ENCODE measurements around the gene PLIN4. TPM values are rescaled to one million over a fixed set of nuclear protein-coding genes. Genes with fewer than 3 reads are reported as not detected.

PLIN4 gene
- total and polyA plus RNA-seq, 9 of the 15 experiments (the other 6 are each of a cell fraction or from before 2014, with no cell fraction given): 0.04 to 0.16 (median 0.07) TPM; not detected in 3

DNA sequence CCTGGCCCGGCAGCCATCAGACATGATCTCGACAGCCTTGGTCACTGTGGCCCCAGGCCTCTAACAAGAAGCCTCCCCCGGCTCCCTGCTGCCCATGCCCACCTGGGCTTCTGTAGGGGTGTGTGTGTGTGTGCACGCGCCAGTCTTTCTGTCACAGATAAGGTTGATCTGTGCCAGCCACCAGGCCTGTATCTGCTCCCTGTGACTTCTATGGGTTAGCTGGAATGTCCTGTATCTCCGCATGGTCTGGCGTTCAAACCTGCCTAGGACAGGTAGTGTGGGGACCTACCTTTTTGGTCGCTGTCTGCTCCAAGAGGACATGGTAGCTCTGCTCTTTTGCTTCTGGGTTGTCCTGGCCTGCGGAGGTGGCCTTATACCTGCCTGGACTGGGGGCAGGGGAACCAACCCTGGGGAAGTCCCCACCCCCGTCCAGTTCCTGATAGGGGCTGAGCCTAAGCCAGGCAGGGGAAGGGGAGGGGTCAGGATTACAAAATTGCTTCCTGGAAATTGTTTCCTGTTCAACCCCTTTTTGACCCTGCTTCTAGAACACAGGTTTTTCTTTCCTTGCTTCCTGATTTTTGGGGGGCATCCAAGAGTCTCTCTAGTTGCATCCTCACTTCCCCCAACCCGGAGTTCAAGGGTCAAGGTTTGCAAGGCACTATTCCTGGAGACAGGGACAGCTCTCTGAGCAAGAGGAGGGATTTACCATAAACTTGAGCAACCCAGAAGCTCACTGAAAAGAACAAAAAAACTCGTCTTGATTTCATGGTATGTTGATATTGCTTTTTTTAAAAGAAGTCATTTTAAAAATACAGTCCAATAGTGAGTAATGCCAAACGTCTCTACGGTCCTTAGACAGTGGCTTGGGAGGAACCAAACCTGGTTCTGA, 21.7 kb upstream of the PLIN4 start, which contains the start of gene LRG1:
Gene LRG1 (minus strand): TSS at position 344 of the 889 bp plus-strand sequence. CDS start 23 bp downstream, at position 321.
- ATAC-seq (peak; percentile 89), DNase-seq (ENCODE audit: extremely low read depth in 1 of 4, low spot score in 3 of 4) (peak; percentile 88 to 91 (median 90)), FAIRE-seq (peak; percentile 100)
- Histone ChIP-seq H3K4me1 (replicated peaks in 1 of 2; ENCODE audit: control insufficient read depth in 2 of 2, insufficient read depth in 2 of 2, low read length in 2 of 2) (peaks cover 14 to 50% of the 10 kb centered on the region in 2 experiments; a peak in 4 of 5 replicates), H3K9me3 (replicated peaks; ENCODE audit: control insufficient read depth, insufficient read depth, low read depth, low read length) (no peaks in the 10 kb centered on the region), H3K4me2 (ENCODE audit: insufficient read depth, low read length) (peak within 1 kb of the TSS; percentile 92), H3K36me3 (ENCODE audit: control insufficient read depth, insufficient read depth, low read length) (peaks cover 9% of the 10 kb centered on the region; the same call in 1 of the 3 replicates), H3K27ac (ENCODE audit: extremely low read depth, low read depth, low read length) (peak within 1 kb of the TSS; percentile 82), H4K20me1 (replicated peaks; ENCODE audit: control insufficient read depth, insufficient read depth, low read length) (no peaks in the 10 kb centered on the region), H3K4me3 (peak within 1 kb of the TSS; percentile 48), H3K27me3 (ENCODE audit: control insufficient read depth in 2 of 2, insufficient read depth in 2 of 2, low read length in 2 of 2) (no peaks in the 10 kb centered on the region), H2AFZ (ENCODE audit: low read depth, low read length) (peak within 1 kb of the TSS; percentile 94), H3K9me1 (ENCODE audit: control insufficient read depth, insufficient read depth, low read length) (no peaks in the 10 kb centered on the region), H3K9ac (ENCODE audit: insufficient read depth in 1 of 2, low read depth in 2 of 2, low read length in 2 of 2) (peak within 1 kb of the TSS; percentile 72 to 90), H3K79me2 (ENCODE audit: control insufficient read depth, insufficient read depth, low read length) (peaks cover 33% of the 10 kb centered on the region; the same call in 2 of the 3 replicates)
- POLR2A ChIA-PET: interaction anchor here (0.6 to 1.0 kb wide), 6 partner anchors 8 to 317 kb away, joined by 3 to 4 read pairs (median 3); partner anchors contain the start of genes CHAF1A and PLIN4
- WGBS (ENCODE audit: insufficient coverage, low coverage, missing lambda C conversion rate): 2% methylated on average over 13 of the region's 14 CpGs
- TSS peak; percentile 62 for BruUV-seq (replicated peaks)
- in situ Hi-C loops (cut with MboI) (no loop called here), intact Hi-C loops (cut with micrococcal nuclease) (no loop called here)
- CTCF ChIA-PET (ENCODE audit: low intra/inter-chr PET ratio): no interaction called here
- TF ChIP-seq MTF1 (CRISPR knock-in tag; IDR thresholded peaks at IDR 0.05; ENCODE audit: borderline replicate concordance) (no peak), ZNF583 (CRISPR knock-in tag; IDR thresholded peaks at IDR 0.05) (peak; percentile 5; the same call in 1 of the 2 replicates), EP400 (IDR thresholded peaks at IDR 0.05) (peak; percentile 60; the same call in 1 of the 2 replicates), POLR2G (IDR thresholded peaks at IDR 0.05; ENCODE audit: low read depth, low read length) (peak; percentile 52), SP1 (CRISPR knock-in tag; IDR thresholded peaks at IDR 0.05) (peak; percentile 58; the same call in 1 of the 2 replicates), KDM5B (IDR thresholded peaks at IDR 0.05; ENCODE audit: insufficient replicate concordance, low read depth, low read length) (peak; percentile 96), RBBP5 (IDR thresholded peaks at IDR 0.05; ENCODE audit: borderline replicate concordance, insufficient read depth, low read length, poor library complexity, severe bottlenecking) (peak; percentile 49), MIER1 (IDR thresholded peaks at IDR 0.05; ENCODE audit: low read depth) (0 out of 2 replicates have a peak, but pooled peaks have one; percentile 39), ZNF584 (CRISPR knock-in tag; IDR thresholded peaks at IDR 0.05; ENCODE audit: low read depth) (0 out of 2 replicates have a peak, but pooled peaks have one; percentile 71), ZNF644 (tag; IDR thresholded peaks at IDR 0.05; ENCODE audit: low read depth) (0 out of 2 replicates have a peak, but pooled peaks have one; percentile 45), ETV6 (IDR thresholded peaks at IDR 0.05; ENCODE audit: borderline replicate concordance in 1 of 2, low read depth in 2 of 2, low read length in 1 of 2) (peak; percentile 85 to 91; a peak in 3 of 4 replicates), ETV6 (CRISPR knock-in tag; IDR thresholded peaks at IDR 0.05; ENCODE audit: borderline replicate concordance) (no peak), JUNB (CRISPR knock-in tag; conservative IDR thresholded peaks at IDR 0.05) (no peak), ZNF224 (CRISPR knock-in tag; IDR thresholded peaks at IDR 0.05) (no peak)
- TF ChIP-seq, protein P1, sequence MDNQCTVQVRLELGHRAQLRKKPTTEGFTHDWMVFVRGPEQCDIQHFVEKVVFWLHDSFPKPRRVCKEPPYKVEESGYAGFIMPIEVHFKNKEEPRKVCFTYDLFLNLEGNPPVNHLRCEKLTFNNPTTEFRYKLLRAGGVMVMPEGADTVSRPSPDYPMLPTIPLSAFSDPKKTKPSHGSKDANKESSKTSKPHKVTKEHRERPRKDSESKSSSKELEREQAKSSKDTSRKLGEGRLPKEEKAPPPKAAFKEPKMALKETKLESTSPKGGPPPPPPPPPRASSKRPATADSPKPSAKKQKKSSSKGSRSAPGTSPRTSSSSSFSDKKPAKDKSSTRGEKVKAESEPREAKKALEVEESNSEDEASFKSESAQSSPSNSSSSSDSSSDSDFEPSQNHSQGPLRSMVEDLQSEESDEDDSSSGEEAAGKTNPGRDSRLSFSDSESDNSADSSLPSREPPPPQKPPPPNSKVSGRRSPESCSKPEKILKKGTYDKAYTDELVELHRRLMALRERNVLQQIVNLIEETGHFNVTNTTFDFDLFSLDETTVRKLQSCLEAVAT (IDR thresholded peaks at IDR 0.05): 0 out of 4 replicates have a peak, but pooled peaks of 1 of the 2 experiments have one; percentile 12
- TF ChIP-seq, protein P2, sequence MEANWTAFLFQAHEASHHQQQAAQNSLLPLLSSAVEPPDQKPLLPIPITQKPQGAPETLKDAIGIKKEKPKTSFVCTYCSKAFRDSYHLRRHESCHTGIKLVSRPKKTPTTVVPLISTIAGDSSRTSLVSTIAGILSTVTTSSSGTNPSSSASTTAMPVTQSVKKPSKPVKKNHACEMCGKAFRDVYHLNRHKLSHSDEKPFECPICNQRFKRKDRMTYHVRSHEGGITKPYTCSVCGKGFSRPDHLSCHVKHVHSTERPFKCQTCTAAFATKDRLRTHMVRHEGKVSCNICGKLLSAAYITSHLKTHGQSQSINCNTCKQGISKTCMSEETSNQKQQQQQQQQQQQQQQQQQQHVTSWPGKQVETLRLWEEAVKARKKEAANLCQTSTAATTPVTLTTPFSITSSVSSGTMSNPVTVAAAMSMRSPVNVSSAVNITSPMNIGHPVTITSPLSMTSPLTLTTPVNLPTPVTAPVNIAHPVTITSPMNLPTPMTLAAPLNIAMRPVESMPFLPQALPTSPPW (CRISPR knock-in tag; IDR thresholded peaks at IDR 0.05): peak; percentile 77

All from K562 (cell line).